Melanocyte of skin (primary cell): Measurements from ENCODE around the gene CXCR6. TPM values are rescaled to one million over a fixed set of nuclear protein-coding genes. Genes with fewer than 3 reads are reported as not detected.

Experiments used
- small RNA-seq, 2 donors: library from RNA; depleted of rRNA; stranded (forward); fragments of <200 nt; gene quantifications; one replicate each; pipeline ENCODE3, GENCODE V24; 2012
- total RNA-seq, 2 donors: library from RNA; depleted of rRNA; stranded (reverse); fragments of >200 nt; gene quantifications; 2 replicates each; pipeline ENCODE4 v1.2.3, GENCODE V29; 2012

The CXCR6 gene
- not detected for total RNA-seq

DNA sequence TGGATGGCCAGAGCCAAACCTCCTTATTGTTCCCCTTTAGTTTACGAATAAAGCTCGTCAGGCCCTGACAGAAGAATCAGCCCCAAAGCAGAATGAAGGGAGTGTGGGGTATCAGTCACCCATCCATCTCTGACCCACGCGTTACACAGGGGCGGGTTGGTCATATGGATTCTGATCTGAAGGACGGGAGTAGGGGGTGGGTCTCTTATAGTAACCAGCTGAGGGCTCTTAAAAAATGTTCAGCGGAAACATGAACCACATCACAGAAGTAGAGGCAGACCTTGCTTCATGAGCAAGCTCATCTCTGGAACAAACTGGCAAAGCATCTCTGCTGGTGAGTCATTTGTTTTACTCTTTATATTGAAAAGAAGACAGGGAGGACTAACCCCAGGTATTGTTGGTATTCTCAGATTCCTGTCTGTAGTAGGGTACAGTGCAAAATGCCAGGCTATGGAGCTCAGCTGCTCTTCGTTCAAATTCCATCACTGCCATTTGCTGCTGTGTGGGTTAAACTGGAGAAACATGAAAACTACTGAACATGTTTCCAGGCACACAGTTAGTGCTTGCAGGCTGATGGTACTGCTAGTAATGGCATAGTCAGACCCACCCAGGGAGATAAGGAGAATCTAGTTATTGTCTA lies at the start of gene CXCR6:
Gene CXCR6 (plus strand): TSS at position 258 of the 640 bp plus-strand sequence. CDS start 3,018 bp downstream, outside the sequence.

DNA sequence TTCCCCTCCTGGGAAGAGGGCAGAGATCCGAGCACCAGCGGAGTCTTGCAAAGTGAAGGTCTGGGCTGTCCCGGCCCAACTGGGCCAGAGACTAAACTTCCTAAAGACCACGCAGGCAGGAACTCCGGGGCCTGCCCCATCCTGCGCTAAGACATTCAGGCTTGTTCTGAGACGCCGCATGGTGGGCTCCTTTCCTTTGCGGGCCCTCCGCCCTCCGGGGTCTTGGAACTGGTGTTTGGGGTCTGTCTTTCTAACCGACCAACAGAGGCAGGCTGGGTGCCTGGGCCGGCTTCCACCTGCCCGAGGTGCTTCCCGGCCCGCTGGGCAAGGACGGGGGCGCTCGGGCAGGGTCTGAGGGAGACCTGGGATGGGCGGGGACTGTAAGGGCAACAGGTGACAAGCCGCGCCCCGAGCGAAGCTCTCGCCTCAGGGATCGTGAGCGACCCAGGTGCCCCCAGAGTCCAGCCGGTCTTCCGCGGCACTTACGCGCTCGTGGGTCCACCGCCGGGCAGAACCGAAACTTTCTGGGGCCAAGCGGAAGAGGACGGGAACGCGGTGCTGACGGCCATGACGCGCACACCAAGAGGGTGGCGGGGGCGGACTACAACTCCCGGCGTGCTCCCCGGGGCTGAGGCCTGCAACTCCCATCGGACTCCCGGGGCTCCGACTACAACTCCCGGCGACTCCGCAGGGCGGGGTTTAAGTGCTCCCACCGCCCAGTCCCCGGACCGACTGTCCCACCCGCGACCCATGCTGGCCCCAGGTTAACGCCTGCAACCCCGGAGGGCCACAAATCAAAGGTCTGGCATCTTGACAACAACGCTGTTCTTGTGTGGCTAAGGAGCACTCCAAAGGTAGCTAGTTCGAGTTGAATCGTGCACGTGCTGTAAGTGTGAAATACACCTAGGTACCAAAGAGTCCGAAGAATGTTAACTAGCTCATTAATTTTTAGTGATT lies 52.2 kb downstream of the CXCR6 start, which contains the start of gene FYCO1:
Gene FYCO1 (minus strand): TSS at position 589 of the 957 bp plus-strand sequence. CDS start 10,914 bp downstream, outside the sequence.

Small RNA genes lying within 50 kb of the gene (small RNA-seq; reads per million reads assigned to genes)
- gene RF00019 = 0 reads per million in 2 donors

Other genes starting within 250 kb of the CXCR6 start
- not detected for gene SLC6A20, start 146.9 kb upstream of the CXCR6 start, total RNA-seq
- gene LZTFL1, start 101.3 kb upstream of the CXCR6 start, total RNA-seq = 10 to 100 TPM in 1 of 2 donors, 1 to 10 TPM in 1; 10.0 to 12.0 TPM
- gene CCR9, start 56.9 kb upstream of the CXCR6 start, total RNA-seq = not detected
- gene FYCO1, start 52.4 kb downstream of the CXCR6 start, total RNA-seq = 100 to 1,000 TPM in 1 of 2 donors, 10 to 100 TPM in 1; 45.6 to 111 TPM
- gene XCR1, start 84.0 kb downstream of the CXCR6 start, total RNA-seq = not detected